Kidney (tissue), 14 donors: ENCODE measurements around the gene GAMT. TPM values are rescaled to one million over a fixed set of nuclear protein-coding genes. Genes with fewer than 3 reads are reported as not detected.
A peak's percentile ranks its signal among the peaks of the same experiment; 100 is the strongest.

Experiments used
- DNase-seq, 5 donors: peaks; one replicate each; pipeline ENCODE4 v3.0.0-alpha.2; 2013 to 2020
- FAIRE-seq: peaks from 2 replicates; lab custom pipeline; 2012; peaks lifted over from hg19 to GRCh38; lab: Jason Lieb, UNC
- H3K27ac ChIP-seq, 2 donors: one replicate each; pipeline ENCODE4 v1.7.0; 2013; ENCODE audit warnings: low read depth in 2 of 2, low read length in 2 of 2, inconsistent platforms in 1 of 2
- H3K27me3 ChIP-seq: one replicate; pipeline ENCODE4 v1.7.1; 2013; ENCODE audit warnings: low read length, inconsistent platforms; ENCODE audit not compliant: control insufficient read depth, insufficient read depth
- H3K36me3 ChIP-seq, 3 donors: one replicate each; pipeline versions ENCODE4 v1.7.0 to v1.7.1; 2013; ENCODE audit warnings: low read length in 3 of 3, control low read depth in 1 of 3, inconsistent platforms in 1 of 3; ENCODE audit not compliant: insufficient read depth in 3 of 3, control insufficient read depth in 2 of 3
- H3K4me1 ChIP-seq, 3 donors: one replicate each; pipeline versions ENCODE4 v1.7.0 to v1.7.1; 2013; ENCODE audit warnings: low read length in 3 of 3, inconsistent platforms in 1 of 3, low read depth in 1 of 3; ENCODE audit not compliant: control insufficient read depth in 2 of 3, insufficient read depth in 2 of 3
- H3K4me3 ChIP-seq, 3 donors: one replicate each; pipeline versions ENCODE4 v1.7.0 to v1.8.1; 2013; ENCODE audit warnings: low read length in 3 of 3, control low read depth in 1 of 3, inconsistent platforms in 1 of 3
- H3K9ac ChIP-seq, 3 donors: one replicate each; pipeline versions ENCODE4 v1.7.0 to v1.7.1; 2013; ENCODE audit warnings: low read length in 3 of 3, control low read depth in 1 of 3, inconsistent platforms in 1 of 3
- H3K9me3 ChIP-seq, 3 donors: one replicate each; pipeline versions ENCODE4 v1.7.0 to v1.7.1; 2013; ENCODE audit warnings: low read length in 3 of 3, control low read depth in 1 of 3, inconsistent platforms in 1 of 3; ENCODE audit not compliant: control insufficient read depth in 2 of 3, insufficient read depth in 1 of 3
- CTCF ChIP-seq: IDR thresholded peaks from 3 replicates; pipeline ENCODE4 v1.5.1; 2012; ENCODE audit warnings: mild to moderate bottlenecking, moderate library complexity, borderline replicate concordance; ENCODE audit not compliant: insufficient read depth; ENCODE audit errors: extremely low read depth
- intact Hi-C: fragments of 100-400 bp; cut with DNase I; formaldehyde crosslinking; loops from one replicate; pipeline ENCODE4 v1.11.1; 2022
- polyA plus RNA-seq: library from polyadenylated mRNA; stranded (reverse); fragments of 350-450 nt; fragmentation: Illumina TruSeq; extraction: RNeasy Lipid Tissue Mini Kit (QIAGEN cat#74804); gene quantifications from one replicate; pipeline ENCODE4 v1.2.3, GENCODE V29; 2014; ENCODE audit warnings: low read depth, low replicate concordance; ENCODE audit not compliant: insufficient read depth
- total RNA-seq: library from RNA; stranded (reverse); fragmentation: NEBNext Ultra II Directional; extraction: Animal tissue kit (Norgen Biotek cat#: 25700); gene quantifications from one replicate; pipeline ENCODE4 v1.2.1, GENCODE V29; 2021
- donor health status: control.
- donor health status: control.
- donor health status: control.
- donor health status: control.
- donor health status: control.
- donor health status: DM: yes; HTN: yes; CAD: no.
- donor health status: Normal renal cell carcinoma (clear cell type).

Gene GAMT
- total and polyA plus RNA-seq, 2 donors from 2014 or later = 16.3 to 209 TPM

- peaks cover 0 to 19% (median 12%) of the 10 kb centered on the region in 3 donors for H3K36me3 ChIP-seq
- intact Hi-C loops = no loop called here
- H3K9ac ChIP-seq = no peak overlapping the region
- no peaks in the 10 kb centered on the region for H3K9me3 ChIP-seq
- no peak for TF ChIP-seq CTCF
- H3K27ac ChIP-seq = no peak overlapping the region
- no peaks in the 10 kb centered on the region for H3K4me1 ChIP-seq
- peak in 4 of 5 donors; percentile 38 to 72 (median 60) for DNase-seq
- H3K27me3 ChIP-seq = no peaks in the 10 kb centered on the region
- H3K4me3 ChIP-seq = no peak overlapping the region
- FAIRE-seq = no peak
Observed at GRCh38 chr19:1394252-1395193, 6.8 kb downstream of the GAMT start.

GRCh38 chr19:1393841-1394240 is 7.5 kb downstream of the GAMT start:
- no peak for FAIRE-seq
- no peak for TF ChIP-seq CTCF
- Histone ChIP-seq H3K4me1 (no peaks in the 10 kb centered on the region), H3K9ac (no peak overlapping the region), H3K27me3 (no peaks in the 10 kb centered on the region), H3K36me3 (peaks cover 3 to 26% (median 17%) of the 10 kb centered on the region in 3 donors), H3K4me3 (no peak overlapping the region), H3K9me3 (no peaks in the 10 kb centered on the region), H3K27ac (no peak overlapping the region)
- peak in 1 of 5 donors; percentile 63 for DNase-seq
- intact Hi-C loops = no loop called here

- Histone ChIP-seq H3K4me1 (no peaks in the 10 kb centered on the region), H3K9me3 (no peaks in the 10 kb centered on the region), H3K27me3 (no peaks in the 10 kb centered on the region), H3K4me3 (no peak overlapping the region), H3K27ac (no peak overlapping the region), H3K9ac (no peak overlapping the region), H3K36me3 (peaks cover 4 to 27% (median 18%) of the 10 kb centered on the region in 3 donors)
- FAIRE-seq (no peak), DNase-seq (peak in 1 of 5 donors; percentile 71)
- no peak for TF ChIP-seq CTCF
- intact Hi-C loops = no loop called here
Observed at GRCh38 chr19:1392939-1393530, 8.3 kb downstream of the GAMT start.
